Sigmoid colon (tissue), 4 donors: ENCODE data around the gene RMDN2.

Experiments used
- CTCF ChIP-seq, 4 experiments: fragments of 450-650 bp in 3 of 4; fragments of 200-600 bp in 1 of 4; IDR thresholded peaks; one replicate each; pipeline ENCODE4 v1.5.1; 2016 to 2019; ENCODE audit warnings: antibody characterized with exemption in 4 of 4, mild to moderate bottlenecking in 3 of 4, moderate library complexity in 2 of 4
- POLR2AphosphoS5 ChIP-seq, 4 donors: sonication (generic); formaldehyde crosslinking; IDR thresholded peaks; one replicate each; pipeline ENCODE4 v1.6.1; 2017; ENCODE audit warnings: antibody characterized with exemption in 4 of 4

GRCh38 chr2:38038682-38039081, 113.6 kb downstream of the RMDN2 start:
- no peak for TF ChIP-seq CTCF (IDR thresholded peaks at IDR 0.05)
- no peak for TF ChIP-seq POLR2AphosphoS5 (IDR thresholded peaks at IDR 0.05)
